Fibroblast of lung (primary cell): Measurements from ENCODE around the gene SCEL. TPM values are rescaled to one million over a fixed set of nuclear protein-coding genes. Genes with fewer than 3 reads are reported as not detected.

Experiments used
- DNase-seq, 2 donors: peaks; one replicate each; pipeline versions ENCODE4 v3.0.0 to v3.0.0-alpha.2; 2010; ENCODE audit warnings: low read depth in 2 of 2
- H2AFZ ChIP-seq: 2 replicates; pipeline ENCODE4 v1.5.1; 2012; ENCODE audit warnings: low read length, control low read depth, inconsistent platforms
- H3K27ac ChIP-seq: 2 replicates; pipeline ENCODE4 v1.5.1; 2011; ENCODE audit warnings: low read length, control low read depth; ENCODE audit not compliant: insufficient read depth
- H3K27me3 ChIP-seq: 2 replicates; pipeline ENCODE4 v1.5.1; 2011; ENCODE audit warnings: mild to moderate bottlenecking, low read length; ENCODE audit not compliant: control insufficient read depth, insufficient read depth
- H3K36me3 ChIP-seq: 2 replicates; pipeline ENCODE4 v1.5.1; 2011; ENCODE audit warnings: low read length; ENCODE audit not compliant: control insufficient read depth, insufficient read depth
- H3K4me1 ChIP-seq: 2 replicates; pipeline ENCODE4 v1.5.1; 2011; ENCODE audit warnings: low read length; ENCODE audit not compliant: control insufficient read depth, insufficient read depth; ENCODE audit errors: extremely low read depth
- H3K4me2 ChIP-seq: 2 replicates; pipeline ENCODE4 v1.5.1; 2011; ENCODE audit warnings: low read length, control low read depth; ENCODE audit not compliant: insufficient read depth; ENCODE audit errors: extremely low read depth
- H3K4me3 ChIP-seq, 4 experiments: fragments of 200-600 bp in 1 of 4; sonication (generic) in 1 of 4; replicated peaks in 1 of 4; 2 replicates each; pipeline ENCODE4 v1.5.1; 2011 to 2016; ENCODE audit warnings: low read length in 4 of 4, low read depth in 3 of 4, mild to moderate bottlenecking in 3 of 4, control low read depth in 2 of 4, inconsistent platforms in 1 of 4, mixed read lengths in 1 of 4; ENCODE audit not compliant: insufficient read depth in 1 of 4; ENCODE audit errors: control extremely low read depth in 1 of 4
- H3K79me2 ChIP-seq: 2 replicates; pipeline ENCODE4 v1.5.1; 2012; ENCODE audit warnings: mild to moderate bottlenecking, low read length, inconsistent platforms; ENCODE audit not compliant: control insufficient read depth, insufficient read depth
- H3K9ac ChIP-seq: 2 replicates; pipeline ENCODE4 v1.5.1; 2011; ENCODE audit warnings: mild to moderate bottlenecking, low read length, control low read depth; ENCODE audit not compliant: insufficient read depth
- H3K9me3 ChIP-seq: 2 replicates; pipeline ENCODE4 v1.5.1; 2012; ENCODE audit warnings: low read depth, low read length; ENCODE audit not compliant: control insufficient read depth, insufficient read depth
- H4K20me1 ChIP-seq: 2 replicates; pipeline ENCODE4 v1.5.1; 2011; ENCODE audit warnings: low read length; ENCODE audit not compliant: control insufficient read depth, insufficient read depth; ENCODE audit errors: extremely low read depth
- EZH2 ChIP-seq: IDR thresholded peaks from 2 replicates; pipeline ENCODE4 v1.5.1; 2012; ENCODE audit warnings: low read length, control low read depth, mild to moderate bottlenecking; ENCODE audit errors: missing control alignments
- polyA plus RNA-seq, 2 donors: library from polyadenylated mRNA; depleted of rRNA in 1 of 2; stranded (reverse) in 1 of 2; unstranded in 1 of 2; fragments of >200 nt; gene quantifications; 2 replicates each; pipeline ENCODE4 v1.2.1, GENCODE V29; 2011 to 2012; ENCODE audit warnings: missing spikeins in 1 of 2
- total RNA-seq: library from RNA; depleted of rRNA; stranded (reverse); fragments of >200 nt; gene quantifications from 2 replicates; pipeline ENCODE4 v1.2.1, GENCODE V29; 2014
- TF ChIP-seq, protein P1 (sequence below), 2 donors: IDR thresholded peaks in 1 of 2; conservative IDR thresholded peaks in 1 of 2; 1 replicate in 1 of 2; 2 replicates in 1 of 2; pipeline ENCODE4 v1.5.1; 2011 to 2012; ENCODE audit warnings: low read length in 2 of 2, control low read depth in 1 of 2, inconsistent platforms in 1 of 2, low read depth in 1 of 2, mild to moderate bottlenecking in 1 of 2

SCEL gene
- total and polyA plus RNA-seq, 2 donors (not counting 1 experiment from before 2014, with no cell fraction given) = not detected

DNA sequence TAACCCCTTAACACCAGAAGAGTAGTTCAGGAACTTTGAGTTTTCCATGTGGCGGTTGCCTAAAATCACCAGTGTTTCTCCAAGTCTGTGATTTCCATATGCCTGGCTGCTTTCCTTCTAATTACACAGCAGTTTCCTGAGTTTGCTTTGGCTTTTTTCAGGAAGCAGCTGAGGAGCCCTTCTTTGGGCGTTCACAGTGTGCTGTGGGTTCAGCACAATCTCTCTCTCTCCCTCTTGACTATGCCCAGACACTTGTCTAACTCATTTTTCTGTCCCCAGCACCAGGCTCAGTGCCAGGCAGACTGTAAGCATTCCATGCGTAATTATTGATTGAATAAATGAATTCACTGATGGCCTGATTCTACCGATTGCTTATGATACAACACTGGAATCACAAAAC is 19.7 kb downstream of the SCEL start:
- H3K4me3 ChIP-seq = no peak overlapping the region
- no peaks in the 10 kb centered on the region for H3K27me3 ChIP-seq
- H3K9me3 ChIP-seq = no peaks in the 10 kb centered on the region
- no peaks in the 10 kb centered on the region for H3K79me2 ChIP-seq
- TF ChIP-seq EZH2 = no peak
- TF ChIP-seq, protein P1, sequence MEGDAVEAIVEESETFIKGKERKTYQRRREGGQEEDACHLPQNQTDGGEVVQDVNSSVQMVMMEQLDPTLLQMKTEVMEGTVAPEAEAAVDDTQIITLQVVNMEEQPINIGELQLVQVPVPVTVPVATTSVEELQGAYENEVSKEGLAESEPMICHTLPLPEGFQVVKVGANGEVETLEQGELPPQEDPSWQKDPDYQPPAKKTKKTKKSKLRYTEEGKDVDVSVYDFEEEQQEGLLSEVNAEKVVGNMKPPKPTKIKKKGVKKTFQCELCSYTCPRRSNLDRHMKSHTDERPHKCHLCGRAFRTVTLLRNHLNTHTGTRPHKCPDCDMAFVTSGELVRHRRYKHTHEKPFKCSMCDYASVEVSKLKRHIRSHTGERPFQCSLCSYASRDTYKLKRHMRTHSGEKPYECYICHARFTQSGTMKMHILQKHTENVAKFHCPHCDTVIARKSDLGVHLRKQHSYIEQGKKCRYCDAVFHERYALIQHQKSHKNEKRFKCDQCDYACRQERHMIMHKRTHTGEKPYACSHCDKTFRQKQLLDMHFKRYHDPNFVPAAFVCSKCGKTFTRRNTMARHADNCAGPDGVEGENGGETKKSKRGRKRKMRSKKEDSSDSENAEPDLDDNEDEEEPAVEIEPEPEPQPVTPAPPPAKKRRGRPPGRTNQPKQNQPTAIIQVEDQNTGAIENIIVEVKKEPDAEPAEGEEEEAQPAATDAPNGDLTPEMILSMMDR (conservative IDR thresholded peaks at IDR 0.05 in 1 of 2, IDR thresholded peaks at IDR 0.05 in 1 of 2; ENCODE audit: low read depth in 1 of 2, low read length in 2 of 2) = no peak
- no peak overlapping the region for H2AFZ ChIP-seq
- no peaks in the 10 kb centered on the region for H4K20me1 ChIP-seq
- no peaks in the 10 kb centered on the region for H3K36me3 ChIP-seq
- no peak overlapping the region for H3K4me2 ChIP-seq
- H3K4me1 ChIP-seq = no peaks in the 10 kb centered on the region
- no peak for DNase-seq
- no peak overlapping the region for H3K27ac ChIP-seq
- no peak overlapping the region for H3K9ac ChIP-seq

DNA sequence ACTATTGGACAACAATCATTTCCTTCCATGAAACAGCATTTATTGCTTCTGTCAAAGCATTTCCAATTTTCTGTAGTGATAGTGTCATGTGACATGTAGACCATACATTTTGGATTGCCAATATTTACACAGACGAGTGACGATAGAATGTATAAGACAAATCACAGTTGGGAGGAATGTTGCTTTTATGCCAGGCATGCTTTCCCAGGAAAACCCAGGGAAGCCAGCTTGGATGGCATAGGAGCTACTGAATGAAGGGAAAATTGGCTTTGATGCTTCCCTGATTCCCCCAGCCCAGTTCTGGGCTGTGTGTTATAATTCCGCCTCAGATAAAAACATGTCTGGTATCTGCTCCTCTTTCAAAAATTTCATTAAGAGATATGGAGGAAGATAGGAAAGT is 22.5 kb downstream of the SCEL start:
- Histone ChIP-seq H3K27me3 (no peaks in the 10 kb centered on the region), H3K79me2 (no peaks in the 10 kb centered on the region), H4K20me1 (no peaks in the 10 kb centered on the region), H3K27ac (no peak overlapping the region), H2AFZ (no peak overlapping the region), H3K9me3 (no peaks in the 10 kb centered on the region), H3K4me2 (no peak overlapping the region), H3K9ac (no peak overlapping the region), H3K36me3 (no peaks in the 10 kb centered on the region), H3K4me3 (no peak overlapping the region), H3K4me1 (no peaks in the 10 kb centered on the region)
- DNase-seq = no peak
- TF ChIP-seq EZH2 = no peak
- TF ChIP-seq, protein P1 (conservative IDR thresholded peaks at IDR 0.05 in 1 of 2, IDR thresholded peaks at IDR 0.05 in 1 of 2; ENCODE audit: low read depth in 1 of 2, low read length in 2 of 2) = no peak

DNA sequence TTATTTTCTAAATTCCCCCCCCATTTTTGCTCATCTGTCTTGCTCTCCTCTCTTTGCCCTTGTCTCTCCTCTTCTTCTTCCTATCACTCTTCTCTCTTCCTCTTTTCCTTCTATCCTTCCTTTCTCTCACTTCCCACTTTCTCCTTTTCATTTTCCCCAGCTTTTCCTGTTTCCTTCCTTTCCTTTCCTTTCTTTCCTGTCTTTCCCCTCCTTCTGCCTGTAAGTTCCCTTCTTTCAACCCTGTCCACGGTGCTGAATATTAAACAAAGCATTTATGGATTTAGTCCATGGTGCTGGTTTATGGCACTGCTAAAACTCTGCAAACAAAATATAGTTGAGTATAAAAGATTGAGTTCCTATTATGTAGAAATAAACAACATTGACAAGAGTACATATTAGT is 27.6 kb downstream of the SCEL start:
- no peak overlapping the region for H3K4me3 ChIP-seq
- H3K79me2 ChIP-seq = no peaks in the 10 kb centered on the region
- no peaks in the 10 kb centered on the region for H3K9me3 ChIP-seq
- TF ChIP-seq, protein P1 (conservative IDR thresholded peaks at IDR 0.05 in 1 of 2, IDR thresholded peaks at IDR 0.05 in 1 of 2; ENCODE audit: low read depth in 1 of 2, low read length in 2 of 2) = no peak
- no peak for TF ChIP-seq EZH2
- H3K4me2 ChIP-seq = no peak overlapping the region
- H4K20me1 ChIP-seq = no peaks in the 10 kb centered on the region
- no peaks in the 10 kb centered on the region for H3K36me3 ChIP-seq
- H3K4me1 ChIP-seq = no peaks in the 10 kb centered on the region
- H3K27ac ChIP-seq = no peak overlapping the region
- DNase-seq = peak; percentile 41 to 48
- no peak overlapping the region for H3K9ac ChIP-seq
- H2AFZ ChIP-seq = no peak overlapping the region
- H3K27me3 ChIP-seq = no peaks in the 10 kb centered on the region
